ENCODE measurements around the gene DDX27. TPM values are rescaled to one million over a fixed set of nuclear protein-coding genes. Genes with fewer than 3 reads are reported as not detected.

DDX27 gene
- total and polyA plus RNA-seq, 2 of the 13 experiments (the other 11 are each of a cell fraction or from before 2014, with no cell fraction given): 42.6 to 72.8 TPM

DNA sequence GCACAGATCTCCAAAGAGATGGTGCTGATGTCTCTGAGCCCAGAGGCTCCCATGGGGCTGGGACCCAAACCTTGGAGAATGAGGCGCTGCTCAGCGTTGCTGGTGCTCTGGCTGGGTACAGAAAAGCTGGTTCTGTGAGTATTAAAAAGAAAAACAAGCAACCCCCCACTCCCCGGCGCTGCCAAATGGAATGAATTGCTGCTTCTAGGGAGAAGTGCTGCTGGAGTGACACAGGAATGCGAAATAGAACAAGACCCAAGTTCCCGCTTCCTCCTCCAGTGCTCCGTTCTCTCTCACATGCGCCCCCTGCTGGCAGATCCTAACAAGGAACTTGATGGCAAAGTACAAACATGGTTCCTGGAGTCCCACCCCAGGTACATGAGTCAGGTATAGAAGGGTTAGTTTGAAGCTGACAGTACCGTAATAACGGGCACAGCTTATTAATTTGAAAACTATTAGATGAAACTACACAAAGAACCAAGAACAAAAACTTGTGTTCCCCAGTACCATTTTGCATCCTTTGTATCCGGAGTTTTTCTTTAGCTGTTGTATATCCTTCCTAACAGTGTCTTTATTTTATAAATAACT is 2.1 kb upstream of the DDX27 start (continued):
- TF ChIP-seq REL (CRISPR knock-in tag; conservative IDR thresholded peaks at IDR 0.05) (no peak), ZEB1 (IDR thresholded peaks at IDR 0.05; ENCODE audit: insufficient replicate concordance, low read depth) (peak; percentile 50), ZNF775 (CRISPR knock-in tag; IDR thresholded peaks at IDR 0.05; ENCODE audit: borderline replicate concordance) (no peak), ATM (IDR thresholded peaks at IDR 0.05; ENCODE audit: borderline replicate concordance) (no peak), IRF1 (CRISPR knock-in tag; IDR thresholded peaks at IDR 0.05; ENCODE audit: low read depth) (no peak), EZH2 (conservative IDR thresholded peaks at IDR 0.05; ENCODE audit: low read depth, low read length) (no peak), HNRNPK (IDR thresholded peaks at IDR 0.05; ENCODE audit: low read depth, low read length, poor library complexity, severe bottlenecking) (no peak)
- TF ChIP-seq, protein P1, sequence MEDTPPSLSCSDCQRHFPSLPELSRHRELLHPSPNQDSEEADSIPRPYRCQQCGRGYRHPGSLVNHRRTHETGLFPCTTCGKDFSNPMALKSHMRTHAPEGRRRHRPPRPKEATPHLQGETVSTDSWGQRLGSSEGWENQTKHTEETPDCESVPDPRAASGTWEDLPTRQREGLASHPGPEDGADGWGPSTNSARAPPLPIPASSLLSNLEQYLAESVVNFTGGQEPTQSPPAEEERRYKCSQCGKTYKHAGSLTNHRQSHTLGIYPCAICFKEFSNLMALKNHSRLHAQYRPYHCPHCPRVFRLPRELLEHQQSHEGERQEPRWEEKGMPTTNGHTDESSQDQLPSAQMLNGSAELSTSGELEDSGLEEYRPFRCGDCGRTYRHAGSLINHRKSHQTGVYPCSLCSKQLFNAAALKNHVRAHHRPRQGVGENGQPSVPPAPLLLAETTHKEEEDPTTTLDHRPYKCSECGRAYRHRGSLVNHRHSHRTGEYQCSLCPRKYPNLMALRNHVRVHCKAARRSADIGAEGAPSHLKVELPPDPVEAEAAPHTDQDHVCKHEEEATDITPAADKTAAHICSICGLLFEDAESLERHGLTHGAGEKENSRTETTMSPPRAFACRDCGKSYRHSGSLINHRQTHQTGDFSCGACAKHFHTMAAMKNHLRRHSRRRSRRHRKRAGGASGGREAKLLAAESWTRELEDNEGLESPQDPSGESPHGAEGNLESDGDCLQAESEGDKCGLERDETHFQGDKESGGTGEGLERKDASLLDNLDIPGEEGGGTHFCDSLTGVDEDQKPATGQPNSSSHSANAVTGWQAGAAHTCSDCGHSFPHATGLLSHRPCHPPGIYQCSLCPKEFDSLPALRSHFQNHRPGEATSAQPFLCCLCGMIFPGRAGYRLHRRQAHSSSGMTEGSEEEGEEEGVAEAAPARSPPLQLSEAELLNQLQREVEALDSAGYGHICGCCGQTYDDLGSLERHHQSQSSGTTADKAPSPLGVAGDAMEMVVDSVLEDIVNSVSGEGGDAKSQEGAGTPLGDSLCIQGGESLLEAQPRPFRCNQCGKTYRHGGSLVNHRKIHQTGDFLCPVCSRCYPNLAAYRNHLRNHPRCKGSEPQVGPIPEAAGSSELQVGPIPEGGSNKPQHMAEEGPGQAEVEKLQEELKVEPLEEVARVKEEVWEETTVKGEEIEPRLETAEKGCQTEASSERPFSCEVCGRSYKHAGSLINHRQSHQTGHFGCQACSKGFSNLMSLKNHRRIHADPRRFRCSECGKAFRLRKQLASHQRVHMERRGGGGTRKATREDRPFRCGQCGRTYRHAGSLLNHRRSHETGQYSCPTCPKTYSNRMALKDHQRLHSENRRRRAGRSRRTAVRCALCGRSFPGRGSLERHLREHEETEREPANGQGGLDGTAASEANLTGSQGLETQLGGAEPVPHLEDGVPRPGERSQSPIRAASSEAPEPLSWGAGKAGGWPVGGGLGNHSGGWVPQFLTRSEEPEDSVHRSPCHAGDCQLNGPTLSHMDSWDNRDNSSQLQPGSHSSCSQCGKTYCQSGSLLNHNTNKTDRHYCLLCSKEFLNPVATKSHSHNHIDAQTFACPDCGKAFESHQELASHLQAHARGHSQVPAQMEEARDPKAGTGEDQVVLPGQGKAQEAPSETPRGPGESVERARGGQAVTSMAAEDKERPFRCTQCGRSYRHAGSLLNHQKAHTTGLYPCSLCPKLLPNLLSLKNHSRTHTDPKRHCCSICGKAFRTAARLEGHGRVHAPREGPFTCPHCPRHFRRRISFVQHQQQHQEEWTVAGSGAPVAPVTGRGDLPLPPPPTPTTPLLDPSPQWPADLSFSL (CRISPR knock-in tag; IDR thresholded peaks at IDR 0.05): no peak
- TF ChIP-seq, protein P2, sequence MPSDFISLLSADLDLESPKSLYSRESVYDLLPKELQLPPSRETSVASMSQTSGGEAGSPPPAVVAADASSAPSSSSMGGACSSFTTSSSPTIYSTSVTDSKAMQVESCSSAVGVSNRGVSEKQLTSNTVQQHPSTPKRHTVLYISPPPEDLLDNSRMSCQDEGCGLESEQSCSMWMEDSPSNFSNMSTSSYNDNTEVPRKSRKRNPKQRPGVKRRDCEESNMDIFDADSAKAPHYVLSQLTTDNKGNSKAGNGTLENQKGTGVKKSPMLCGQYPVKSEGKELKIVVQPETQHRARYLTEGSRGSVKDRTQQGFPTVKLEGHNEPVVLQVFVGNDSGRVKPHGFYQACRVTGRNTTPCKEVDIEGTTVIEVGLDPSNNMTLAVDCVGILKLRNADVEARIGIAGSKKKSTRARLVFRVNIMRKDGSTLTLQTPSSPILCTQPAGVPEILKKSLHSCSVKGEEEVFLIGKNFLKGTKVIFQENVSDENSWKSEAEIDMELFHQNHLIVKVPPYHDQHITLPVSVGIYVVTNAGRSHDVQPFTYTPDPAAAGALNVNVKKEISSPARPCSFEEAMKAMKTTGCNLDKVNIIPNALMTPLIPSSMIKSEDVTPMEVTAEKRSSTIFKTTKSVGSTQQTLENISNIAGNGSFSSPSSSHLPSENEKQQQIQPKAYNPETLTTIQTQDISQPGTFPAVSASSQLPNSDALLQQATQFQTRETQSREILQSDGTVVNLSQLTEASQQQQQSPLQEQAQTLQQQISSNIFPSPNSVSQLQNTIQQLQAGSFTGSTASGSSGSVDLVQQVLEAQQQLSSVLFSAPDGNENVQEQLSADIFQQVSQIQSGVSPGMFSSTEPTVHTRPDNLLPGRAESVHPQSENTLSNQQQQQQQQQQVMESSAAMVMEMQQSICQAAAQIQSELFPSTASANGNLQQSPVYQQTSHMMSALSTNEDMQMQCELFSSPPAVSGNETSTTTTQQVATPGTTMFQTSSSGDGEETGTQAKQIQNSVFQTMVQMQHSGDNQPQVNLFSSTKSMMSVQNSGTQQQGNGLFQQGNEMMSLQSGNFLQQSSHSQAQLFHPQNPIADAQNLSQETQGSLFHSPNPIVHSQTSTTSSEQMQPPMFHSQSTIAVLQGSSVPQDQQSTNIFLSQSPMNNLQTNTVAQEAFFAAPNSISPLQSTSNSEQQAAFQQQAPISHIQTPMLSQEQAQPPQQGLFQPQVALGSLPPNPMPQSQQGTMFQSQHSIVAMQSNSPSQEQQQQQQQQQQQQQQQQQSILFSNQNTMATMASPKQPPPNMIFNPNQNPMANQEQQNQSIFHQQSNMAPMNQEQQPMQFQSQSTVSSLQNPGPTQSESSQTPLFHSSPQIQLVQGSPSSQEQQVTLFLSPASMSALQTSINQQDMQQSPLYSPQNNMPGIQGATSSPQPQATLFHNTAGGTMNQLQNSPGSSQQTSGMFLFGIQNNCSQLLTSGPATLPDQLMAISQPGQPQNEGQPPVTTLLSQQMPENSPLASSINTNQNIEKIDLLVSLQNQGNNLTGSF (CRISPR knock-in tag; IDR thresholded peaks at IDR 0.05): no peak
- TF ChIP-seq, protein P3, sequence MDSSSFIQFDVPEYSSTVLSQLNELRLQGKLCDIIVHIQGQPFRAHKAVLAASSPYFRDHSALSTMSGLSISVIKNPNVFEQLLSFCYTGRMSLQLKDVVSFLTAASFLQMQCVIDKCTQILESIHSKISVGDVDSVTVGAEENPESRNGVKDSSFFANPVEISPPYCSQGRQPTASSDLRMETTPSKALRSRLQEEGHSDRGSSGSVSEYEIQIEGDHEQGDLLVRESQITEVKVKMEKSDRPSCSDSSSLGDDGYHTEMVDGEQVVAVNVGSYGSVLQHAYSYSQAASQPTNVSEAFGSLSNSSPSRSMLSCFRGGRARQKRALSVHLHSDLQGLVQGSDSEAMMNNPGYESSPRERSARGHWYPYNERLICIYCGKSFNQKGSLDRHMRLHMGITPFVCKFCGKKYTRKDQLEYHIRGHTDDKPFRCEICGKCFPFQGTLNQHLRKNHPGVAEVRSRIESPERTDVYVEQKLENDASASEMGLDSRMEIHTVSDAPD (CRISPR knock-in tag; IDR thresholded peaks at IDR 0.05): no peak
